Panc1 (cell line): ENCODE results near the gene SYNPO.

Experiments used
- POLR2AphosphoS5 ChIP-seq: IDR thresholded peaks from 2 replicates; pipeline ENCODE4 v1.6.1; 2012; ENCODE audit warnings: mild to moderate bottlenecking, low read depth, low read length, moderate library complexity
- TCF7L2 ChIP-seq: IDR thresholded peaks from 2 replicates; pipeline ENCODE4 v1.6.1; 2011; ENCODE audit warnings: mild to moderate bottlenecking, low read depth, low read length, inconsistent platforms
- TF ChIP-seq, protein P1 (sequence below): fragments of 450-650 bp; IDR thresholded peaks from 2 replicates; pipeline ENCODE4 v1.5.1; 2017; ENCODE audit warnings: mild to moderate bottlenecking

GRCh38 chr5:150636391-150637244 is 3.8 kb upstream of the SYNPO start:
- TF ChIP-seq, protein P1, sequence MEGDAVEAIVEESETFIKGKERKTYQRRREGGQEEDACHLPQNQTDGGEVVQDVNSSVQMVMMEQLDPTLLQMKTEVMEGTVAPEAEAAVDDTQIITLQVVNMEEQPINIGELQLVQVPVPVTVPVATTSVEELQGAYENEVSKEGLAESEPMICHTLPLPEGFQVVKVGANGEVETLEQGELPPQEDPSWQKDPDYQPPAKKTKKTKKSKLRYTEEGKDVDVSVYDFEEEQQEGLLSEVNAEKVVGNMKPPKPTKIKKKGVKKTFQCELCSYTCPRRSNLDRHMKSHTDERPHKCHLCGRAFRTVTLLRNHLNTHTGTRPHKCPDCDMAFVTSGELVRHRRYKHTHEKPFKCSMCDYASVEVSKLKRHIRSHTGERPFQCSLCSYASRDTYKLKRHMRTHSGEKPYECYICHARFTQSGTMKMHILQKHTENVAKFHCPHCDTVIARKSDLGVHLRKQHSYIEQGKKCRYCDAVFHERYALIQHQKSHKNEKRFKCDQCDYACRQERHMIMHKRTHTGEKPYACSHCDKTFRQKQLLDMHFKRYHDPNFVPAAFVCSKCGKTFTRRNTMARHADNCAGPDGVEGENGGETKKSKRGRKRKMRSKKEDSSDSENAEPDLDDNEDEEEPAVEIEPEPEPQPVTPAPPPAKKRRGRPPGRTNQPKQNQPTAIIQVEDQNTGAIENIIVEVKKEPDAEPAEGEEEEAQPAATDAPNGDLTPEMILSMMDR = no peak
- TF ChIP-seq TCF7L2 (no peak), POLR2AphosphoS5 (no peak)
